ENCODE results near the gene DENND1C.

DENND1C gene

GRCh38 chr19:6473647-6474046 is 7.9 kb downstream of the DENND1C start:
- no peak for TF ChIP-seq CTCF (IDR thresholded peaks at IDR 0.05; ENCODE audit: low read depth, low read length, poor library complexity, severe bottlenecking)
- H3K9me2 ChIP-seq (replicated peaks; ENCODE audit: control insufficient read depth, low read length) = no peaks in the 10 kb centered on the region
- no peaks in the 10 kb centered on the region for H3K79me2 ChIP-seq (ENCODE audit: control insufficient read depth, low read length)
- H3K4me2 ChIP-seq (ENCODE audit: low read length) = no peak overlapping the region
- H3K27ac ChIP-seq (ENCODE audit: low read depth, low read length) = no peak overlapping the region
- H3K4me1 ChIP-seq (ENCODE audit: control insufficient read depth, low read length) = peaks cover 3% of the 10 kb centered on the region
- no peaks in the 10 kb centered on the region for H3K27me3 ChIP-seq (ENCODE audit: control insufficient read depth, low read length)
- peaks cover 22% of the 10 kb centered on the region for H3K36me3 ChIP-seq (ENCODE audit: control insufficient read depth, low read length)
- H4K20me1 ChIP-seq (ENCODE audit: control insufficient read depth, insufficient read depth, low read depth, low read length) = no peaks in the 10 kb centered on the region
- no peaks in the 10 kb centered on the region for H3F3A ChIP-seq (ENCODE audit: control insufficient read depth, insufficient read depth)
- peaks cover 3% of the 10 kb centered on the region; the same call in 1 of the 2 replicates for H3K9me3 ChIP-seq (ENCODE audit: control insufficient read depth, insufficient read depth, low read length)
- no peak overlapping the region for H3K4me3 ChIP-seq (ENCODE audit: low read length)

GRCh38 chr19:6472713-6473112 is 8.9 kb downstream of the DENND1C start:
- Histone ChIP-seq H3K27ac (ENCODE audit: low read depth, low read length) (no peak overlapping the region), H3K27me3 (ENCODE audit: control insufficient read depth, low read length) (no peaks in the 10 kb centered on the region), H3F3A (ENCODE audit: control insufficient read depth, insufficient read depth) (no peaks in the 10 kb centered on the region), H3K9me2 (replicated peaks; ENCODE audit: control insufficient read depth, low read length) (no peaks in the 10 kb centered on the region), H3K4me3 (ENCODE audit: low read length) (no peak overlapping the region), H3K79me2 (ENCODE audit: control insufficient read depth, low read length) (no peaks in the 10 kb centered on the region), H3K36me3 (ENCODE audit: control insufficient read depth, low read length) (peaks cover 22% of the 10 kb centered on the region), H3K4me2 (ENCODE audit: low read length) (no peak overlapping the region), H3K4me1 (ENCODE audit: control insufficient read depth, low read length) (peaks cover 3% of the 10 kb centered on the region), H4K20me1 (ENCODE audit: control insufficient read depth, insufficient read depth, low read depth, low read length) (no peaks in the 10 kb centered on the region), H3K9me3 (ENCODE audit: control insufficient read depth, insufficient read depth, low read length) (peaks cover 3% of the 10 kb centered on the region; the same call in 1 of the 2 replicates)
- TF ChIP-seq CTCF (IDR thresholded peaks at IDR 0.05; ENCODE audit: low read depth, low read length, poor library complexity, severe bottlenecking) (no peak), EZH2phosphoT487 (IDR thresholded peaks at IDR 0.05; ENCODE audit: borderline replicate concordance, low read length) (no peak)

GRCh38 chr19:6471076-6471475 is 10.5 kb downstream of the DENND1C start:
- Histone ChIP-seq H4K20me1 (ENCODE audit: control insufficient read depth, insufficient read depth, low read depth, low read length) (no peaks in the 10 kb centered on the region), H3K4me3 (ENCODE audit: low read length) (no peak overlapping the region), H3K36me3 (ENCODE audit: control insufficient read depth, low read length) (peaks cover 11% of the 10 kb centered on the region), H3K9me3 (ENCODE audit: control insufficient read depth, insufficient read depth, low read length) (no peaks in the 10 kb centered on the region), H3K79me2 (ENCODE audit: control insufficient read depth, low read length) (no peaks in the 10 kb centered on the region), H3F3A (ENCODE audit: control insufficient read depth, insufficient read depth) (no peaks in the 10 kb centered on the region), H3K27ac (ENCODE audit: low read depth, low read length) (no peak overlapping the region), H3K4me1 (ENCODE audit: control insufficient read depth, low read length) (no peaks in the 10 kb centered on the region), H3K9me2 (replicated peaks; ENCODE audit: control insufficient read depth, low read length) (no peaks in the 10 kb centered on the region), H3K27me3 (ENCODE audit: control insufficient read depth, low read length) (no peaks in the 10 kb centered on the region), H3K4me2 (ENCODE audit: low read length) (no peak overlapping the region)
- TF ChIP-seq CTCF (IDR thresholded peaks at IDR 0.05; ENCODE audit: low read depth, low read length, poor library complexity, severe bottlenecking) (no peak), EZH2phosphoT487 (IDR thresholded peaks at IDR 0.05; ENCODE audit: borderline replicate concordance, low read length) (no peak)

- no peaks in the 10 kb centered on the region for H3K9me2 ChIP-seq (replicated peaks; ENCODE audit: control insufficient read depth, low read length)
- H3K9me3 ChIP-seq (ENCODE audit: control insufficient read depth, insufficient read depth, low read length) = no peaks in the 10 kb centered on the region
- peaks cover 3% of the 10 kb centered on the region for H3K36me3 ChIP-seq (ENCODE audit: control insufficient read depth, low read length)
- no peak overlapping the region for H3K27ac ChIP-seq (ENCODE audit: low read depth, low read length)
- TF ChIP-seq EZH2phosphoT487 (IDR thresholded peaks at IDR 0.05; ENCODE audit: borderline replicate concordance, low read length) (no peak), CTCF (IDR thresholded peaks at IDR 0.05; ENCODE audit: low read depth, low read length, poor library complexity, severe bottlenecking) (no peak)
- H3K27me3 ChIP-seq (ENCODE audit: control insufficient read depth, low read length) = no peaks in the 10 kb centered on the region
- H3K4me1 ChIP-seq (ENCODE audit: control insufficient read depth, low read length) = no peaks in the 10 kb centered on the region
- H3K79me2 ChIP-seq (ENCODE audit: control insufficient read depth, low read length) = no peaks in the 10 kb centered on the region
- no peak overlapping the region for H3K4me3 ChIP-seq (ENCODE audit: low read length)
- H3K4me2 ChIP-seq (ENCODE audit: low read length) = no peak overlapping the region
- no peaks in the 10 kb centered on the region for H3F3A ChIP-seq (ENCODE audit: control insufficient read depth, insufficient read depth)
- no peaks in the 10 kb centered on the region for H4K20me1 ChIP-seq (ENCODE audit: control insufficient read depth, insufficient read depth, low read depth, low read length)
Measured at GRCh38 chr19:6470173-6470572, 11.4 kb downstream of the DENND1C start.

All from DOHH2 (cell line).